Femur (tissue), 1 donor: ENCODE measurements around the gene ASIC3.
"Not testable (repeated sequence)": the region's sequence is repeated elsewhere in the genome, so short reads cannot be mapped to it uniquely, and the experiment has no call there.

Experiments used
- DNase-seq: peaks from one replicate; pipeline ENCODE4 v3.0.0-alpha.2; 2017

The ASIC3 gene

GRCh38 chr7:151034312-151035025 lies 13.9 kb upstream of the ASIC3 start:
- no peak for DNase-seq

- no peak for DNase-seq
Measured at GRCh38 chr7:151035026-151035717, 13.2 kb upstream of the ASIC3 start.

DNA sequence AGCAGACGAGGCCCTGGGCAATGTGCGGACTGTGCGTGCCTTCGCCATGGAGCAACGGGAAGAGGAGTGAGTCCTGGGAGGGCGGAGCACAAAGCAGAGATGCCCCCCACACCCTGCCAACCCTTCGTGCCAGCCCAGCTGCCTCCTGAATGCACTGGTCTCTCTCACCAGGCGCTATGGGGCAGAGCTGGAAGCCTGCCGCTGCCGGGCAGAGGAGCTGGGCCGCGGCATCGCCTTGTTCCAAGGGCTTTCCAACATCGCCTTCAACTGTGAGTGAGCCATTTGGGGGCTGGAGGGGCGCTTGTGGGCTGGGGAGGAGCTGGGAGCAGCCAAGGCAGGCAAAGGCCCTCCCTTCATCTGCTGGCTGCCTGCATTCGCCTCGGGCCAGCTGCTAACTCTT lies 12.4 kb upstream of the ASIC3 start:
- no peak for DNase-seq

DNA sequence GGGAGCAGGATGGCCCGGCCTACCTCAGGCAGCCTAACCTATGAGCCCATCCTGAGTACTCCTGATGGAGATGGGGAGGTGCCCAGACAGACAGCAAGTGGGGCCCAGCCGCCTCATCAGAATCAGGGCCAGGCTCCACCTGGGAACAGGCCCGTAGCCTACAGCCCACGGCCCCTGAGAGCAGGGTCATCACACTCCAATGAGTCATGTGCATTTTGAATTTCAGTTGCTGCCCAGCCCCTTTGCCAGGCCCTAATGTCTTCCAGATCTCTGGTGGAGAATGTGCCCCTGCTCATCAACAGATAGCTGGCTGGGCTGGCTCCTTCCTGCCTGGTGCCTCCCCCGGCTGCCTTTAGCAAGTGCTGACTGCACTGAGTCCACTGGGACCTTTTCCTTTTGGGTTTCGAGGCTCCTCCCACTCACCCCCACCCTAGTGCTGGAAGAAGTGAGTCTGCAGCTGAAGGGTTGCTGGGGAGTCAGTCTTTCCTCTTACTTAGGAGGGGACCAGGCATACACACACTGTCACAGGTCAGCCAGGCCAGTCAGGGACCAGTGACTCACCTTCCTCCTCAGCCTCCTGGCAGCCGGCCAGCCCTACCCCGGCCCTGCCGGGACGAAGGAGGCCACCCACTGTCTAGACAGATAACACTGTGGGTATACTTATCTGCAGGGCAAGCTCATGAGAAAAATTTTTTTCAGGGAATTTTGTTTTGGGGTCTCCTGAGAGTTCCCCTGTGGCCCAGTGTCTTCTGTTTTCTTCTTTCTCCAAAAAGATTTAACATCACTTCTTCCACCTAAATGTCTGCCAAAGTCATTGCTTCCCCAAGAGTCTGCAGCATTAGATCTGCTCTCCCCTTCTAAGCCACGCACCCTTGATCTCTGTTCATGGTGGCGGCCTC lies 9.1 kb upstream of the ASIC3 start:
- DNase-seq = peak; percentile 71

GRCh38 chr7:151039850-151040548 lies 8.3 kb upstream of the ASIC3 start:
- no peak for DNase-seq

DNA sequence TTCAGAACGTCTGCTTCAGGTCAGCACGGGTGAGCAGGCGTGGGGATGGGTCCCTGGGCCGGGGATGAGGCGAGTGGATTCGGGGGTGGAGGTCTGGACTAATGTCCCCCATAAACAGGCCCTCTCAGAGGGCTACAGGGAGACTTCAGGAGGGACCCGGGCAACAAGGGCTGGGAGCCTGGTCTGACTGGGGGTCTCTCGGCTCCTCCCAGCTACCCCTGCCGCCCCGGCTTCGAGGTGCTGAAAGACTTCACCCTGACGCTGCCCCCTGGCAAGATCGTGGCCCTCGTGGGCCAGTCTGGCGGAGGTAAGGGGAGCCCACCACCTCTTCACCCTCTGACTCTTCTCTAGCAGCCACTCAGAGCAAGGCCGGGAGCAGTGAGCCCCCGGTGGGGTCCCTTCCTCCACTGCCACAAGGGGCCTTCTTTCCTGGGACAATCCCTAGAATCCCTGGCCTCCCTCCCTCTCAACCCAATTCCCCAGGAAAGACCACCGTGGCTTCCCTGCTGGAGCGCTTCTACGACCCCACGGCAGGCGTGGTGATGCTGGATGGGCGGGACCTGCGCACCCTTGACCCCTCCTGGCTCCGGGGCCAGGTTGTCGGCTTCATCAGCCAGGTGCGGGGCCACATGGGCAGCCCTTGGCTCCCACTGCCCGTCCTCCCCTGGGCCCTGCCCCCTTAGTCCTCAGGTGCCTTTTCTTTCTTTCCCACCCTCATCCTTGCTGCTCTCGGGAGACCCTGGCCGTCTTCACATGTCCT lies 7.5 kb upstream of the ASIC3 start:
- no peak for DNase-seq

GRCh38 chr7:151043449-151043848 lies 4.9 kb upstream of the ASIC3 start:
- not testable (repeated sequence) for DNase-seq

GRCh38 chr7:151043959-151044358 lies 4.4 kb upstream of the ASIC3 start:
- no peak for DNase-seq

DNA sequence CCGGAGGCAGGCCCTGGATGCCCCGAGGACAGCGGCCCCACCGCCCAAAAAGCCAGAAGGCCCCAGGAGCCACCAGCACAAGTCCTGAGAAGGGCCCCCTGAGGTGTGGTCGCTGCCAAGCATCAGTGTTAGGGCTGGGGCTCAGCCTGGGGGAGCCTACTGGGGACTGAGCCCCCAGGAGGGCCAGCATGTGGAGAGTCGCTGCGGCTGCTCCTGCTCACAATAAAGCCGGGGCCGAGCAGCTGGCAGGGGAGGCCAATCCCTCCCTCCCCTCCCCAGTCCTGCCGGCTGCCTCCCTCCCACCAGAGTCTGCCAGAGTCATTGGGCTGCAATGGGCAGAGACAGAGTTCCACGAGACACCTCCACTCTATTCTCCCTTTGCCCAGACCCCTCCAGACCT lies 3.1 kb upstream of the ASIC3 start:
- no peak for DNase-seq

DNA sequence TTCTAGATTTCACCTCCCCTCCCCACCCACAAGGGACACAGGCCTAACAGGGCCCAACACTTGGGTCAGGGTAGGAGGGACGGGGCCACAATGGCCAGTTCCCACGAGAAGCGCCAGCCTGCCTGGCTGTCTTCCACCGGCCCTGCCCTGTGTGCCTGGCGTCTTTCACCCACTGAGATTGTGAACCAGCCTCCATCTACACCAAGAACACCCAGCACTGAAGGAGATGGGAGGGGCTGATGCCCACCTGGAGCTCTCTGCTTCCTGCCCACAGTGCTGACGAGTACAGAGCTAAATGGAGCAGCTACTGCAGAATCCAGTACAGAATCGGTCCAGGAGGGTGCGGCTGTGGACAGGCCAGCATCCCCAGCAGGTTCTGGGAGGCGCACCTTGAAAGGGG lies 2.4 kb upstream of the ASIC3 start:
- no peak for DNase-seq

DNA sequence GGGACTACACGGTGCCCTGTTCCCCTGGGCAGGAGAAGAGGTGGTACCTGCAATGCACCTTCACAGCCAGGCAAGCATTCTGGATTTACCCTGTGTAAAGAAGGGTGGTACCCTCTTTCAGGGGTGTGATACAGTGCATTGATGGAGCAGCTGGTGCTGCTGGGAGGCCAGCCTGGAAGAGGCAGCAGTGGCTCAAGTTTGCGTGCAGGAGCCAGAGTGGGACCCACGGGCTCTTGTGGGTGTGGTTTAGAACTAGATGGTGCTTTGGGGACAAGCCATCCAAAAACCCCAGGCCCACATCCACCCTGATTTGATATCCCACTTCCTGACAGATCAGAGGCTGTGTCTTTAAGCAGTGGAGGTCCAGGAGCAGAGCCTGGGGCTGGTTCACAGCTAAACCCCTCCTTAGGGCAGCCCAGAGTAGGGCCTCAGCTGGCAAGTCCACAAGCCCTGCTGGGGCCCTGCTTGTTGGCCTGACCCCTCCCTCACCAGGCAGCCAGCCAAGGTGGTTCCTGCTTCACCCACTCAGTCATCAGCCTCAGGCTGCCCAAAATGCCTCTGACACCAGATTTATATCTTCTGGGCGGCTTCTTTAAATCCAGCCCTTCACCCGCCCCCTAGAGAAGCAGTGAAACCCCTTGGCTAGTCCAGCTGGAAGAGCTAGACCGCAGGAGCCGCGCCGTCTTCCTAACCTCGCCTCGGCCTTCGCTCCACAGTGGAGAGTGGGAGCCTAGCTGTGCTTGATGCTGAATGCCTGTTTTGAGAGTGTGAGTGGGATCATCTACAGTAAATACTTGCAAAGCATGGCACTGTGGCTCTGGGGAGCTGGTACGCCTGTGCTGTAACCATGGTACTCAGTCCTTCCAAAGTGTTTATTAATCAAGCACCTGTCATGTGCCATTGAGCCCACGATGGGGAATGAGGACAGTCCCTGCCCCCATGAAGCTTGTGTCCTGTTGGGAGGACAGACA lies 1.4 kb upstream of the ASIC3 start:
- peak; percentile 88 for DNase-seq

DNA sequence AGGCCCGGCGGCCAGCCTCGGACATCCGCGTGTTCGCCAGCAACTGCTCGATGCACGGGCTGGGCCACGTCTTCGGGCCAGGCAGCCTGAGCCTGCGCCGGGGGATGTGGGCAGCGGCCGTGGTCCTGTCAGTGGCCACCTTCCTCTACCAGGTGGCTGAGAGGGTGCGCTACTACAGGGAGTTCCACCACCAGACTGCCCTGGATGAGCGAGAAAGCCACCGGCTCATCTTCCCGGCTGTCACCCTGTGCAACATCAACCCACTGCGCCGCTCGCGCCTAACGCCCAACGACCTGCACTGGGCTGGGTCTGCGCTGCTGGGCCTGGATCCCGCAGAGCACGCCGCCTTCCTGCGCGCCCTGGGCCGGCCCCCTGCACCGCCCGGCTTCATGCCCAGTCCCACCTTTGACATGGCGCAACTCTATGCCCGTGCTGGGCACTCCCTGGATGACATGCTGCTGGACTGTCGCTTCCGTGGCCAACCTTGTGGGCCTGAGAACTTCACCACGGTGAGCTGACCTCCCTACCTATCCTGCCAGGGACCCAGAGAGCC lies 656 bp downstream of the ASIC3 start:
- DNase-seq = no peak

- DNase-seq = peak; percentile 84
Measured at GRCh38 chr7:151051108-151051507, 2.8 kb downstream of the ASIC3 start.

DNA sequence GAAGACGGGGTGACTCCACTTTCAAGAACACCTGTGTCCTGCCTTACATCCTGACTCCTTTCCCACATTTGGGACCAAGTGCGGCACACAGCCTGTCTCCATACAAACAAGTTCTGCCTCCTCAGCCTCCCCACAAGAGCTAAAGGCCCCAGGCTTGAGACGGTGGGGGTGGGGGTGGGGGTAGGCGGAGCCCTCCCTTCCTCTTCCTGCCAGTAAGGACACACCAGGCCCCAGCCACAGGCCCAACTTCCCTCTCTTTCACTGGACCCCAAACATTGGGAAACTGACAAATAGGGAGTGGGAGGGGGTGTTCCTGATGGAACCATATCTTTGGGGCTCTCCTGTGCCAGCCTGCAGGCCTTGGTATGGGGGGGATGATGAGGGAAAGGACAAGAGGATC lies 4.8 kb downstream of the ASIC3 start:
- DNase-seq = no peak

DNA sequence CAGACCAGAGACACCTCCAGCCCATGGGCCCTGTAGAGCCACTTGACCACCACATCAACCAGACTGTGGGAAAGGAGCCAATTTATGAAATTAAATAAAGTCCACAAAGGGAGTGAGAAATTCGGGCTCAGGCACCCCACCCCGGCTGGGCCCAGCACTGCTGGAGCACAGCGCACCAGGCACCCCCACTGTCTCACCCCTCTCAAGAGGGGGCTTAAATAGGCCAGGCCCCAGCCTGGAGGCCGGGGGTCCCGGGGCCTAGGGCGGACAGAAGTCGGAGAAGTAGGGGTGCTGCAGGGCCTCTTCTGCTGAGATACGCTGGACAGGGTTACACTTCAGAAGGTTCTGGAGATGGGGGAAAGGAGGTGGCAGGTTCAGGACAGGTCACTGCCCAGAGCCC lies 5.4 kb downstream of the ASIC3 start:
- DNase-seq = no peak

- no peak for DNase-seq
Measured at GRCh38 chr7:151056283-151056665, 7.9 kb downstream of the ASIC3 start.

DNA sequence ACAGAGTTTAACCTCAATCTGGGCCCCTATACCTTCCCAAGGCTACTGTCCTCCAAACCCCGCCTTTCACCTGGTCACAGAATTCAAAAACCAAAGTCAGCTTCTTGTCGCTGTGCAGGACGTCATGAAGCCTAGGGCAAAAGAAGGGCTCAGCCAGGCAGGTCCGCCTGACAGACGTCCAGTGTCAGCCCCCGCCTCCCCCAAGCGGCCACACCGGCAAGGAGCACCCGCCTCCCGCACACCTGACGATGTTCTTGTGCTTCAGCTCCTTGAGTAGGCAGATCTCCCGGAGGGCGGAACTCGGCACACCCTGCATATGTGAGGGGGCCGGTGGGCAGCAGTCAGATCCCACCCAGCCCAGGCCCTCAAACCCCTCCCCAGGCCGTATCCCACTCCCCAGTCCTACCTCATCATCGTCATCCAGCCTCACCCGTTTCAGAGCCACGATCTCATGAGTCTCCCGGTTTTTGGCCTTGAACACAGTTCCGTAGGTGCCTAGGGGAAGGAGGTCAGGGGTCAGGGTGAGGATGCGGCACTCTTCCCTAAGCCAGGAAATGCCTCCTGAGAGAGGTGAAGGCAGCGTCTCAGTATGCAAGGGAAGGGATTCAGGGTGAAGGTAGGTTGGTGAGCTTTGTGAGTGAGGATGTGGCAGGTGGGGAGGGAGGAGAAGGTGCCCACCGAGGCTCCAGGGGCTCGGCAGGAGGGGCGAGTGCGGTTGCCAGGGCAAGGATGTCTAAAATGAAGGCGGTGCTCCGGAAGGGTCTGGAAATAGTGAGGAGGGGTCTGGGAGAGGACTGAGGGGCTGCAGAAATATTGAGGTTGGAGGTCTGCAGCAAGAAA lies 8.6 kb downstream of the ASIC3 start:
- DNase-seq = no peak

- no peak for DNase-seq
Measured at GRCh38 chr7:151057506-151057988, 9.2 kb downstream of the ASIC3 start, which contains the start of gene CDK5. Gene CDK5, minus strand, starts transcription at chr7:151057897. Its CDS starts 49 bp downstream, at chr7:151057848.
